ENCODE measurements around the gene GYS1.

- TF ChIP-seq CTCF (IDR thresholded peaks at IDR 0.05; ENCODE audit: insufficient read depth, low read length), result no peak
- TF ChIP-seq POLR2AphosphoS5 (IDR thresholded peaks at IDR 0.05; ENCODE audit: low read depth), result no peak
- TF ChIP-seq REST (IDR thresholded peaks at IDR 0.05; ENCODE audit: insufficient replicate concordance, low read depth), result no peak
- TF ChIP-seq GABPA (IDR thresholded peaks at IDR 0.05; ENCODE audit: low read depth), result no peak
- TF ChIP-seq SPI1 (IDR thresholded peaks at IDR 0.05; ENCODE audit: borderline replicate concordance, low read depth), result no peak
Measured at GRCh38 chr19:48950159-48950558, 43.0 kb downstream of the GYS1 start.
